Measurements from ENCODE around the gene MRPS18A. TPM values are rescaled to one million over a fixed set of nuclear protein-coding genes. Genes with fewer than 3 reads are reported as not detected.

Gene MRPS18A
- total RNA-seq, 4 donors from 2014 or later = 42.5 to 56.2 (median 50.9) TPM

DNA sequence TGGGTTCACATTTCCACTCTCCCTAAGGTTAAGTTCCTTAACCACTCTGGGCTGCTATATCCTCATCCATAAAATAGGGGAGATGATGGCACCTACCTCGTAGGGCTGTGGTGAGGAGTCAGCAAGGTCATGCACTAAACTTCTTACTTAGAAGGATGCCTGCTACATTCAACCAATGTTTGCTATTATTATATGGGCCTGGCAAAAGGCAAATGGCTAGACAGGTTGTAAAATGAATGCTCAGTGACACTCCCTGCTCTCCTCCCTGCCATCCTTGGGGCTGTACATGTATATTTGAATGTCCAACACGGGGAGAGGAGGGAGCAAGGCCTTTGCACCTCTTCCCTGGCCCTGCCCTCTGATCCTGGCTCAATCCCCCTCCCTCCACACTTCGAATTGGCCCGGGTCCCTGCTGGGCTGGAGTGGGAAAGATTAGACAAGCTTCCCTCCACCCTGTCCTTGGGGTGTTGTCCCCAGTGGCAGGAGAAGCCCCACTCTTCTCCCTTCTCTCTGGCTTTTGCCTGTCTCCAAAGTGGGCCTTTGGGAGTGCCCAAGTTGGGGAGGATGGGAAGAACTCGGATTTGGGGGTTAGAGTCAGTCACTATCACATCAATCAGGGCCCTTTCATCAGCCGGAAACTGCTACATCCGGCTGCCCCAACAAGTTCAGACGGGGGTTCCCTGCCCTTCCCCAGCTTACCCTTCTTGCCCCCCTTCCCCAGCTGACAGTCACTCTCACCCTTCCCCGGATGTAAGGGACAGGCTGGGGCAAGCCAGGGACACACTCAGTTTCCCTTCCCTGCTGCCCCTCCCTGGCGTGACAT is 46.1 kb upstream of the MRPS18A start:
- TF ChIP-seq, protein P1, sequence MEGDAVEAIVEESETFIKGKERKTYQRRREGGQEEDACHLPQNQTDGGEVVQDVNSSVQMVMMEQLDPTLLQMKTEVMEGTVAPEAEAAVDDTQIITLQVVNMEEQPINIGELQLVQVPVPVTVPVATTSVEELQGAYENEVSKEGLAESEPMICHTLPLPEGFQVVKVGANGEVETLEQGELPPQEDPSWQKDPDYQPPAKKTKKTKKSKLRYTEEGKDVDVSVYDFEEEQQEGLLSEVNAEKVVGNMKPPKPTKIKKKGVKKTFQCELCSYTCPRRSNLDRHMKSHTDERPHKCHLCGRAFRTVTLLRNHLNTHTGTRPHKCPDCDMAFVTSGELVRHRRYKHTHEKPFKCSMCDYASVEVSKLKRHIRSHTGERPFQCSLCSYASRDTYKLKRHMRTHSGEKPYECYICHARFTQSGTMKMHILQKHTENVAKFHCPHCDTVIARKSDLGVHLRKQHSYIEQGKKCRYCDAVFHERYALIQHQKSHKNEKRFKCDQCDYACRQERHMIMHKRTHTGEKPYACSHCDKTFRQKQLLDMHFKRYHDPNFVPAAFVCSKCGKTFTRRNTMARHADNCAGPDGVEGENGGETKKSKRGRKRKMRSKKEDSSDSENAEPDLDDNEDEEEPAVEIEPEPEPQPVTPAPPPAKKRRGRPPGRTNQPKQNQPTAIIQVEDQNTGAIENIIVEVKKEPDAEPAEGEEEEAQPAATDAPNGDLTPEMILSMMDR (IDR thresholded peaks at IDR 0.05) = no peak
- no peak for TF ChIP-seq POLR2A (IDR thresholded peaks at IDR 0.05)
- DNase-seq (ENCODE audit: low spot score in 2 of 2) = peak in 1 of 2 donors; percentile 76
- H3K4me3 ChIP-seq (ENCODE audit: low read depth, poor library complexity, severe bottlenecking) = no peak overlapping the region
- intact Hi-C loops (cut with DNase I; ENCODE audit: low total_unique reads) = no loop called here
- WGBS, 2 donors = 26 to 28% methylated on average over 10 of the region's 10 CpGs

DNA sequence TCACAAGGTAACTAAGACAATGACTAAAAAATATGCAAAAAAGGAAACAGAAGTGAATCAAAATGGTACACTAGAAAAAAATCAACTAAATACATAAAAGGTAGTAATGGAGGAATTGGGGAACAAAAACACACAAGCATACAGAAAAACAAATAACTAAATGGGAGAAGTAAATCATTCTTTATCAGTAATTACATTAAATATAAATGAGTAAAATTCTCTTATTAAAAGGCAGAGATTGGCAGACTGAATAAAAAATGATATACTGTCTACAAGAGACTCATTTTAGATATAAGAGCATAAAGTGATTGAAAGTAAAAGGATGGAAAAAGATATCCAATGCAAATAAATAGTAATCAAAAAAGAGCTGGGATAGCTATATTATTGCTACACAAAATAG is 43.0 kb upstream of the MRPS18A start:
- no peak overlapping the region for H3K4me3 ChIP-seq (ENCODE audit: low read depth, poor library complexity, severe bottlenecking)
- intact Hi-C loops (cut with DNase I; ENCODE audit: low total_unique reads) = no loop called here
- DNase-seq (ENCODE audit: low spot score in 2 of 2) = no peak
- TF ChIP-seq POLR2A (IDR thresholded peaks at IDR 0.05) = no peak

DNA sequence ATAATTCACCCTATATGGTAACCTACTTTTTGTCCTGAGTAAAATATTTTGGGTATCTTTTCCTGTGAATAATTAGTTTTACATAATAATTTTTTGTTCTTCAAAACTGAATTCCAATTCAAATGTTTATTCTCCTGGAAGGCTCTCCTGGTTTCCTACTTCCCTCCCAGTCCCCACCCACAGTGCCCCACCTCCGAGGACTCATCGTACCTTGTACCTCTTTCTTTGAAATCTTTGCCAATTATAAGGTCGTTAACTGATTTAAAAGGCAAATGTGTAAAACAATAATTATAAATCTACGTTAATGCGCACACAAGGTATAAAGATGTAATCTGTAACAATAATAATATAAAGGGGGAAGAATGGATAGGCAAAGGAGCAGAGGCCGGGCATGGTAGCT is 41.9 kb upstream of the MRPS18A start:
- no peak overlapping the region for H3K4me3 ChIP-seq (ENCODE audit: low read depth, poor library complexity, severe bottlenecking)
- 53 to 66% methylated on average over 6 of the region's 6 CpGs for WGBS, 2 donors
- TF ChIP-seq, protein P1 (IDR thresholded peaks at IDR 0.05) = no peak
- no peak for TF ChIP-seq POLR2A (IDR thresholded peaks at IDR 0.05)
- peak in 1 of 2 donors; percentile 18 for DNase-seq (ENCODE audit: low spot score in 2 of 2)
- intact Hi-C loops (cut with DNase I; ENCODE audit: low total_unique reads) = no loop called here

DNA sequence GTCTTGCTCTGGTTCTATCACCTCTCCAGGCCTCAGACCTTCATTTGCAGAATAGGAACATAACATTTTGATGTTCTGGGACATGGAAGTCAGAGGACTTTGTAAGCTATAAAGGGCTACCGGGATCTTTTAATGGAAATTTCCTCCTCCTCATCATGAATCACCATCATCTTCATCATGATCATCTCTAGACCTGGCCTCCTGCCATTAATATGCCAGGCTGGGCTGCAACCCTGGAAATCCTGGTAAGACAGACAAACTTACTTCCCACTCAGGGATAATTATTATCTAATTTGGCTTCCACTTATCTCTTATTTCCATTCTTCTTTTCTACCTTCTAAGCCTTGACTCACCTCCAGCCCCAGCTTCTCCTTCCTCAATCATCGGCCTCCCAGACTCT is 41.0 kb upstream of the MRPS18A start:
- WGBS, 2 donors = 33 to 45% methylated on average over 2 of the region's 2 CpGs
- peak in 1 of 2 donors; percentile 7 for DNase-seq (ENCODE audit: low spot score in 2 of 2)
- TF ChIP-seq, protein P1 (IDR thresholded peaks at IDR 0.05) = no peak
- TF ChIP-seq POLR2A (IDR thresholded peaks at IDR 0.05) = no peak
- intact Hi-C loops (cut with DNase I; ENCODE audit: low total_unique reads) = no loop called here
- H3K4me3 ChIP-seq (ENCODE audit: low read depth, poor library complexity, severe bottlenecking) = no peak overlapping the region

DNA sequence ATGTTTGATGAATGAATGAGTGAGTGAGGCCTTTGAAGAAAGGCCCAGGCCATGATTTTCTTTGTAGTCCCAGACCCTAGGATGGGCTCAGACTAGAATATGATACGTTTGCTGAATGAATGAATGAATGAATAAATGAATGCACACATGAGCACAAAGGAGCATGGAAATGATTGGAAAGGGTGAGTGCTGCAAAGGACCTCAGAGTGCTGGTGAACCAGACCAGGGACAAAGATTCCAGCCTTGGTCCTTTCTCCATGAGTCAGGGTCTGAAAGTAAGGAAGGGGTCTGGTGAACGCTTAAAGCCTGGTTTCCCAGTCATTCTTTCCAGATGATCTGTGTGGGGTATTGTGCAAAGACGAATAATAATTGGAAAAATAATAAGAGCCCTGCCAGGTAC is 40.0 kb upstream of the MRPS18A start:
- intact Hi-C loops (cut with DNase I; ENCODE audit: low total_unique reads) = no loop called here
- no peak overlapping the region for H3K4me3 ChIP-seq (ENCODE audit: low read depth, poor library complexity, severe bottlenecking)
- TF ChIP-seq POLR2A (IDR thresholded peaks at IDR 0.05) = no peak
- TF ChIP-seq, protein P1 (IDR thresholded peaks at IDR 0.05) = no peak
- DNase-seq (ENCODE audit: low spot score in 2 of 2) = peak in 1 of 2 donors; percentile 12
- WGBS, 2 donors = 64 to 82% methylated on average over 3 of the region's 3 CpGs

DNA sequence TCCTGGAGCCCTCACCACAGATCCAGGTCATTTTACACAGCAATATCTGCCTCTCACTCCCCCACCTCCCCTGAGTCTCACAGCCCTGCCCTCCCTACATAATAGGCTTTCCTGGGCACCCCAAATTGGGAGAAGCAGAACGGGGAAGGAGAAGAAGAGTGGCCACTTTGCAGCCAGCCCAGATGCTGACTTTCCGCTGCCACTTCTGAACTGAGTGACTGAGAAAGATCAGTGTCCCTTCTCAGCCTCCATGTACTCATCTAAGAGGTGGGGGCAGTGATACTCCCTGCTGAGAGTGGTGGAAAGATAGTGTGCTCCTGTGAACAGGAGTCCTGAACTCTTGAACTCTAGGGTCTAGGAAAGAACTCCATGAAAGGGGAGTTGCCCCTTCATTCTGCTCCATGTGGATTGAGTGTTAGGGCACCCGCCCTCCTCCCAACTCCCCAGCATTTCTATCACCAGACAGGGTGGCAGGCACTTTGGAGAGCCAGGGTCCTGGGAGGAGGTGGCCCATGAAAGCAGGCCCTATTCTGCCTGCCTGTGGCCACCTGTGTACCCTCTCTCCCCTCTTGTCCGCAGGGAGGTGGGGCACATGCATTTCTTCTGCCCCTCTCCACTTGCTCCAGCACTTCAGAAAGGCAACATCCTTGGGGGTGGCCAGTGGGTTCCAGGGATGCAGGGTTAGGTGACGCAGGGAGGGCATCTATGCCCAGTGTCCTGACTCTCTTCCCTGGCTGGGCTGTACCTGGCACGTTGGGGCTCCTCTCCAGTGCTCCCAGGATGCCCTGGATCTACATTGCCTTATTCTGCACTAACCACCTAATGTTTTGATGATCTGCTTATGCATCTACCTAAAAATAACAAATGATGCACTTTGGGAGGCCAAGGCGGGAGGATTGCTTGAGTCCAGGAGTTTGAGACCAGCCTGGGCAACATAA is 38.3 kb upstream of the MRPS18A start:
- intact Hi-C loops (cut with DNase I; ENCODE audit: low total_unique reads) = no loop called here
- WGBS, 2 donors = 88 to 91% methylated on average over 7 of the region's 7 CpGs
- TF ChIP-seq, protein P1 (IDR thresholded peaks at IDR 0.05) = no peak
- no peak for TF ChIP-seq POLR2A (IDR thresholded peaks at IDR 0.05)
- DNase-seq (ENCODE audit: low spot score in 2 of 2) = no peak
- H3K4me3 ChIP-seq (ENCODE audit: low read depth, poor library complexity, severe bottlenecking) = no peak overlapping the region

Measured in lower leg skin (tissue), 4 donors.